SK-N-SH treated with all-trans-retinoic acid at 6 μM for 48 hours (cell line): Measurements from ENCODE around the gene TMBIM4.

Source experiments
- ATAC-seq: fragments of 200-7000 bp; cut with Tn5 transposase; 3 replicates; pipeline ENCODE4 v1.9.1; 2020; ENCODE audit warnings: mild to moderate bottlenecking, moderate library complexity
- ARNTL ChIP-seq: fragments of 450-650 bp; formaldehyde crosslinking; IDR thresholded peaks from 2 replicates; pipeline ENCODE4 v1.5.0; 2020; ENCODE audit warnings: low read depth, mild to moderate bottlenecking, moderate library complexity, borderline replicate concordance
- BACH2 ChIP-seq: fragments of 250-450 bp; sonication (Bioruptor Pico); IDR thresholded peaks from 2 replicates; pipeline ENCODE4 v1.9.0; 2021; ENCODE audit warnings: mild to moderate bottlenecking, borderline replicate concordance
- CSDC2 ChIP-seq: fragments of 250-450 bp; sonication (Bioruptor Pico); IDR thresholded peaks from 2 replicates; pipeline ENCODE4 v1.5.0; 2020; ENCODE audit warnings: mild to moderate bottlenecking, moderate library complexity
- CSRNP3 ChIP-seq: fragments of 250-450 bp; sonication (Bioruptor Pico); IDR thresholded peaks from 2 replicates; pipeline ENCODE4 v1.5.1; 2021; ENCODE audit warnings: mild to moderate bottlenecking, moderate library complexity
- ESRRG ChIP-seq: fragments of 250-450 bp; sonication (Bioruptor Pico); IDR thresholded peaks from 2 replicates; pipeline ENCODE4 v1.6.1; 2021; ENCODE audit warnings: mild to moderate bottlenecking
- GLIS3 ChIP-seq: fragments of 250-450 bp; sonication (Bioruptor Pico); IDR thresholded peaks from 2 replicates; pipeline ENCODE4 v1.5.0; 2020; ENCODE audit warnings: mild to moderate bottlenecking, moderate library complexity
- ISL1 ChIP-seq: fragments of 250-450 bp; sonication (Bioruptor Pico); IDR thresholded peaks from 2 replicates; pipeline ENCODE4 v2.1.2; 2022; ENCODE audit warnings: mild to moderate bottlenecking, moderate library complexity
- OSR1 ChIP-seq: fragments of 250-450 bp; sonication (Bioruptor Pico); IDR thresholded peaks from 2 replicates; pipeline ENCODE4 v1.8.0; 2022; ENCODE audit warnings: moderate library complexity, mild to moderate bottlenecking, inconsistent platforms
- PPARA ChIP-seq: fragments of 250-450 bp; sonication (Bioruptor Pico); IDR thresholded peaks from 2 replicates; pipeline ENCODE4 v1.5.0; 2020; ENCODE audit warnings: mild to moderate bottlenecking, borderline replicate concordance
- RARB ChIP-seq: fragments of 250-450 bp; sonication (Bioruptor Pico); IDR thresholded peaks from 2 replicates; pipeline ENCODE4 v1.8.0; 2021; ENCODE audit warnings: mild to moderate bottlenecking, moderate library complexity
- TCF4 ChIP-seq: fragments of 250-450 bp; sonication (Bioruptor Pico); IDR thresholded peaks from 2 replicates; pipeline ENCODE4 v1.8.0; 2021; ENCODE audit warnings: mild to moderate bottlenecking, moderate library complexity, borderline replicate concordance
- TOX ChIP-seq: fragments of 250-450 bp; sonication (Bioruptor Pico); IDR thresholded peaks from 2 replicates; pipeline ENCODE4 v1.8.0; 2021; ENCODE audit warnings: mild to moderate bottlenecking, moderate library complexity, borderline replicate concordance
- TSHZ2 ChIP-seq: fragments of 250-450 bp; sonication (Bioruptor Pico); IDR thresholded peaks from 2 replicates; pipeline ENCODE4 v1.5.0; 2020; ENCODE audit warnings: mild to moderate bottlenecking, moderate library complexity
- ZFP3 ChIP-seq: fragments of 250-450 bp; sonication (Bioruptor Pico); IDR thresholded peaks from 2 replicates; pipeline ENCODE4 v1.5.0; 2020; ENCODE audit warnings: mild to moderate bottlenecking, moderate library complexity
- ZFP30 ChIP-seq: fragments of 450-650 bp; formaldehyde crosslinking; IDR thresholded peaks from 2 replicates; pipeline ENCODE4 v1.5.0; 2022; ENCODE audit warnings: mild to moderate bottlenecking, moderate library complexity
- ZNF565 ChIP-seq: fragments of 450-650 bp; formaldehyde crosslinking; conservative IDR thresholded peaks from 2 replicates; pipeline ENCODE4 v1.5.0; 2020; ENCODE audit warnings: low read depth, mild to moderate bottlenecking, moderate library complexity
- ZNF70 ChIP-seq: fragments of 450-650 bp; formaldehyde crosslinking; IDR thresholded peaks from 2 replicates; pipeline ENCODE4 v1.5.0; 2020; ENCODE audit warnings: mild to moderate bottlenecking, moderate library complexity
- TF ChIP-seq, protein P1 (sequence below): fragments of 250-450 bp; sonication (Bioruptor Pico); IDR thresholded peaks from 2 replicates; pipeline ENCODE4 v1.5.1; 2020; ENCODE audit warnings: low read depth, mild to moderate bottlenecking, moderate library complexity
- TF ChIP-seq, protein P2 (sequence below): fragments of 250-450 bp; sonication (Bioruptor Pico); IDR thresholded peaks from 2 replicates; pipeline ENCODE4 v1.8.0; 2020; ENCODE audit warnings: mild to moderate bottlenecking, moderate library complexity, borderline replicate concordance
- TF ChIP-seq, protein P3 (sequence below): fragments of 250-450 bp; sonication (Bioruptor Pico); IDR thresholded peaks from 2 replicates; pipeline ENCODE4 v1.8.0; 2021; ENCODE audit warnings: low read depth, mild to moderate bottlenecking, moderate library complexity, borderline replicate concordance

Gene TMBIM4

GRCh38 chr12:66197495-66197921 is 27.7 kb upstream of the TMBIM4 start (continued):
- no peak for TF ChIP-seq GLIS3 (CRISPR knock-in tag)
- TF ChIP-seq, protein P1, sequence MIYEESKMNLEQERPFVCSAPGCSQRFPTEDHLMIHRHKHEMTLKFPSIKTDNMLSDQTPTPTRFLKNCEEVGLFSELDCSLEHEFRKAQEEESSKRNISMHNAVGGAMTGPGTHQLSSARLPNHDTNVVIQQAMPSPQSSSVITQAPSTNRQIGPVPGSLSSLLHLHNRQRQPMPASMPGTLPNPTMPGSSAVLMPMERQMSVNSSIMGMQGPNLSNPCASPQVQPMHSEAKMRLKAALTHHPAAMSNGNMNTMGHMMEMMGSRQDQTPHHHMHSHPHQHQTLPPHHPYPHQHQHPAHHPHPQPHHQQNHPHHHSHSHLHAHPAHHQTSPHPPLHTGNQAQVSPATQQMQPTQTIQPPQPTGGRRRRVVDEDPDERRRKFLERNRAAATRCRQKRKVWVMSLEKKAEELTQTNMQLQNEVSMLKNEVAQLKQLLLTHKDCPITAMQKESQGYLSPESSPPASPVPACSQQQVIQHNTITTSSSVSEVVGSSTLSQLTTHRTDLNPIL (CRISPR knock-in tag) = no peak

DNA sequence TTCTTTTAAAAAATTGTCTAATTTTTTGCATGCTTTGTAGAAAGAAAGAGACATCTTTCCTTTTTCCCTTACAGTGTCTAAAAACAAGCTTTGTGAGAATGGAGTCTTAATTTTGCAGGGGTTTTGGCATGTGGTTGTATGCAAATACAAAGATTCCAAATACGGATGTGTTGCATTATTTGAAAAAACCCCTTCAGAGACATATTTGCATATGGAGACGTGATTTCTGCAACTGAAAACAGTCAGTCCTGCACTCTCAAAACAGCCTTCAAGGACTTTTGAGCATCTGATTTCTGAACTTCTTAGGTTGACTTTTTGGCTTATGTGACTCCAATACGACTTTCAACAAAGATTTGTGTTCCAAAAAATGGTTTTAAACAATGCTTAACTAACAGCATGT is 27.0 kb upstream of the TMBIM4 start:
- no peak for TF ChIP-seq RARB (CRISPR knock-in tag)
- TF ChIP-seq BACH2 (CRISPR knock-in tag) = no peak
- TF ChIP-seq ISL1 (CRISPR knock-in tag) = no peak
- TF ChIP-seq OSR1 (CRISPR knock-in tag) = no peak
- no peak for TF ChIP-seq ESRRG (CRISPR knock-in tag)
- no peak for TF ChIP-seq CSRNP3 (CRISPR knock-in tag)
- TF ChIP-seq ZFP30 (CRISPR knock-in tag) = no peak
- no peak for ATAC-seq

DNA sequence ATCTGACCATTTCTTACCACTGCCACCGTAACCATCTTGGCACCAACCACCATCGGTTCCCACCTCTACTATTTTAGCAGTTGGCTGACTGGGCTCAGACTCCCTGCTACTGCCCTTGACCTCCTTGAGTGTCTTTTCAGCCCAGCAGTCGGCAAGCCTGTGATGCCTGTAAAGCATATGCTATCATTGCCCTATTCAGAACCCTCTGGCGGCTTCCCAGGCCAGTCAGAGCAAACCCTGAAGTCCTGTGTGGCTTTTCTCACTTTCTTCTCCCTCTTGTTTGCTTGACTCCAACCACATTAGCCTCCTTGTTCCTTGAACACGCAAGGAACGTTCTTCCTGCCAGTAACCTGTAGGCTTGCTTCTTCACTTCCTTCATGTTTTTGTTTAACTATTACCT is 25.4 kb upstream of the TMBIM4 start:
- TF ChIP-seq ESRRG (CRISPR knock-in tag) (no peak), ISL1 (CRISPR knock-in tag) (no peak), CSRNP3 (CRISPR knock-in tag) (no peak), TOX (CRISPR knock-in tag) (no peak), ZFP3 (CRISPR knock-in tag) (no peak), TCF4 (CRISPR knock-in tag) (no peak), TSHZ2 (CRISPR knock-in tag) (no peak), GLIS3 (CRISPR knock-in tag) (no peak), CSDC2 (CRISPR knock-in tag) (no peak), RARB (CRISPR knock-in tag) (no peak), ZNF565 (CRISPR knock-in tag) (no peak), PPARA (CRISPR knock-in tag) (no peak), ARNTL (CRISPR knock-in tag) (no peak), ZNF70 (CRISPR knock-in tag) (no peak)
- TF ChIP-seq, protein P1 (CRISPR knock-in tag) = no peak
- TF ChIP-seq, protein P2, sequence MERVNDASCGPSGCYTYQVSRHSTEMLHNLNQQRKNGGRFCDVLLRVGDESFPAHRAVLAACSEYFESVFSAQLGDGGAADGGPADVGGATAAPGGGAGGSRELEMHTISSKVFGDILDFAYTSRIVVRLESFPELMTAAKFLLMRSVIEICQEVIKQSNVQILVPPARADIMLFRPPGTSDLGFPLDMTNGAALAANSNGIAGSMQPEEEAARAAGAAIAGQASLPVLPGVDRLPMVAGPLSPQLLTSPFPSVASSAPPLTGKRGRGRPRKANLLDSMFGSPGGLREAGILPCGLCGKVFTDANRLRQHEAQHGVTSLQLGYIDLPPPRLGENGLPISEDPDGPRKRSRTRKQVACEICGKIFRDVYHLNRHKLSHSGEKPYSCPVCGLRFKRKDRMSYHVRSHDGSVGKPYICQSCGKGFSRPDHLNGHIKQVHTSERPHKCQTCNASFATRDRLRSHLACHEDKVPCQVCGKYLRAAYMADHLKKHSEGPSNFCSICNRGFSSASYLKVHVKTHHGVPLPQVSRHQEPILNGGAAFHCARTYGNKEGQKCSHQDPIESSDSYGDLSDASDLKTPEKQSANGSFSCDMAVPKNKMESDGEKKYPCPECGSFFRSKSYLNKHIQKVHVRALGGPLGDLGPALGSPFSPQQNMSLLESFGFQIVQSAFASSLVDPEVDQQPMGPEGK (CRISPR knock-in tag) = no peak
- TF ChIP-seq, protein P3, sequence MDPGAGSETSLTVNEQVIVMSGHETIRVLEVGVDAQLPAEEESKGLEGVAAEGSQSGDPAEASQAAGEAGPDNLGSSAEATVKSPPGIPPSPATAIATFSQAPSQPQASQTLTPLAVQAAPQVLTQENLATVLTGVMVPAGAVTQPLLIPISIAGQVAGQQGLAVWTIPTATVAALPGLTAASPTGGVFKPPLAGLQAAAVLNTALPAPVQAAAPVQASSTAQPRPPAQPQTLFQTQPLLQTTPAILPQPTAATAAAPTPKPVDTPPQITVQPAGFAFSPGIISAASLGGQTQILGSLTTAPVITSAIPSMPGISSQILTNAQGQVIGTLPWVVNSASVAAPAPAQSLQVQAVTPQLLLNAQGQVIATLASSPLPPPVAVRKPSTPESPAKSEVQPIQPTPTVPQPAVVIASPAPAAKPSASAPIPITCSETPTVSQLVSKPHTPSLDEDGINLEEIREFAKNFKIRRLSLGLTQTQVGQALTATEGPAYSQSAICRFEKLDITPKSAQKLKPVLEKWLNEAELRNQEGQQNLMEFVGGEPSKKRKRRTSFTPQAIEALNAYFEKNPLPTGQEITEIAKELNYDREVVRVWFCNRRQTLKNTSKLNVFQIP (CRISPR knock-in tag) = no peak
- ATAC-seq = no peak
